Subcutaneous abdominal adipose tissue (tissue), 5 donors: ENCODE measurements around the gene GJB4.
"Not testable (repeated sequence)": the region's sequence is repeated elsewhere in the genome, so short reads cannot be mapped to it uniquely, and the experiment has no call there.

ENCODE experiments used
- H3K27ac ChIP-seq: one replicate; pipeline ENCODE4 v1.7.0; 2013; ENCODE audit warnings: low read depth, mild to moderate bottlenecking, inconsistent platforms, low read length, moderate library complexity
- H3K27me3 ChIP-seq, 5 donors: one replicate each; pipeline ENCODE4 v1.7.0; 2013; ENCODE audit warnings: low read length in 5 of 5, inconsistent platforms in 1 of 5; ENCODE audit not compliant: control insufficient read depth in 5 of 5, insufficient read depth in 4 of 5
- H3K36me3 ChIP-seq, 5 donors: one replicate each; pipeline ENCODE4 v1.7.0; 2013; ENCODE audit warnings: low read length in 5 of 5; ENCODE audit not compliant: control insufficient read depth in 5 of 5, insufficient read depth in 5 of 5
- H3K4me1 ChIP-seq, 5 donors: one replicate each; pipeline ENCODE4 v1.7.0; 2013; ENCODE audit warnings: low read length in 5 of 5, mild to moderate bottlenecking in 3 of 5, moderate library complexity in 1 of 5; ENCODE audit not compliant: control insufficient read depth in 5 of 5, insufficient read depth in 5 of 5
- H3K4me3 ChIP-seq, 5 donors: one replicate each; pipeline ENCODE4 v1.7.0; 2013; ENCODE audit warnings: low read length in 5 of 5, low read depth in 1 of 5
- H3K9ac ChIP-seq, 5 donors: one replicate each; pipeline ENCODE4 v1.7.0; 2013; ENCODE audit warnings: low read length in 5 of 5, mild to moderate bottlenecking in 4 of 5, moderate library complexity in 3 of 5
- H3K9me3 ChIP-seq, 5 donors: one replicate each; pipeline ENCODE4 v1.7.0; 2013; ENCODE audit warnings: low read length in 5 of 5; ENCODE audit not compliant: control insufficient read depth in 5 of 5
- donor health status: healthy.
- donor health status: healthy.
- donor health status: healthy.
- donor health status: healthy.
- donor health status: healthy.

GJB4 gene

GRCh38 chr1:34726861-34727260 lies 32.7 kb upstream of the GJB4 start:
- H3K27me3 ChIP-seq = peaks cover 2 to 10% (median 3%) of the 10 kb centered on the region in 5 donors
- no peak overlapping the region for H3K4me3 ChIP-seq
- no peak overlapping the region for H3K27ac ChIP-seq
- no peaks in the 10 kb centered on the region for H3K9me3 ChIP-seq
- H3K9ac ChIP-seq = no peak overlapping the region
- no peaks in the 10 kb centered on the region for H3K4me1 ChIP-seq
- no peaks in the 10 kb centered on the region for H3K36me3 ChIP-seq

- H3K36me3 ChIP-seq = no peaks in the 10 kb centered on the region
- peaks cover 2 to 5% (median 3%) of the 10 kb centered on the region in 5 donors for H3K27me3 ChIP-seq
- H3K9me3 ChIP-seq = no peaks in the 10 kb centered on the region
- H3K4me1 ChIP-seq = no peaks in the 10 kb centered on the region
- H3K27ac ChIP-seq = no peak overlapping the region
- no peak overlapping the region for H3K9ac ChIP-seq
- no peak overlapping the region for H3K4me3 ChIP-seq
Measured at GRCh38 chr1:34730485-34730884, 29.1 kb upstream of the GJB4 start.

GRCh38 chr1:34732831-34733230 lies 26.7 kb upstream of the GJB4 start:
- H3K4me3 ChIP-seq, H3K36me3 ChIP-seq, H3K27ac ChIP-seq, H3K4me1 ChIP-seq, H3K9me3 ChIP-seq, H3K9ac ChIP-seq: not testable (repeated sequence)
- H3K27me3 ChIP-seq = peaks cover 2 to 14% (median 3%) of the 10 kb centered on the region in 5 donors

- Histone ChIP-seq H3K4me1 (no peaks in the 10 kb centered on the region), H3K9ac (no peak overlapping the region), H3K9me3 (no peaks in the 10 kb centered on the region), H3K36me3 (no peaks in the 10 kb centered on the region), H3K27ac (no peak overlapping the region), H3K27me3 (peaks cover 4 to 16% (median 8%) of the 10 kb centered on the region in 5 donors), H3K4me3 (no peak overlapping the region)
Measured at GRCh38 chr1:34736692-34737091, 22.8 kb upstream of the GJB4 start.

- H3K27me3 ChIP-seq = peaks cover 4 to 17% (median 8%) of the 10 kb centered on the region in 5 donors
- not testable (repeated sequence) for H3K9me3 ChIP-seq, H3K4me3 ChIP-seq, H3K27ac ChIP-seq, H3K36me3 ChIP-seq, H3K9ac ChIP-seq, H3K4me1 ChIP-seq
Measured at GRCh38 chr1:34737236-34737635, 22.3 kb upstream of the GJB4 start.

- Histone ChIP-seq H3K9ac (no peak overlapping the region), H3K27me3 (peaks cover 4 to 20% (median 8%) of the 10 kb centered on the region in 5 donors), H3K4me3 (no peak overlapping the region), H3K36me3 (no peaks in the 10 kb centered on the region), H3K4me1 (peaks cover 0 to 4% (median 2%) of the 10 kb centered on the region in 5 donors), H3K9me3 (no peaks in the 10 kb centered on the region), H3K27ac (no peak overlapping the region)
Measured at GRCh38 chr1:34739613-34740012, 19.9 kb upstream of the GJB4 start.

GRCh38 chr1:34740161-34740868 lies 19.2 kb upstream of the GJB4 start:
- peaks cover 4 to 20% (median 8%) of the 10 kb centered on the region in 5 donors for H3K27me3 ChIP-seq
- no peaks in the 10 kb centered on the region for H3K9me3 ChIP-seq
- no peak overlapping the region for H3K9ac ChIP-seq
- H3K27ac ChIP-seq = no peak overlapping the region
- no peak overlapping the region for H3K4me3 ChIP-seq
- peaks cover 0 to 4% (median 2%) of the 10 kb centered on the region in 5 donors for H3K4me1 ChIP-seq
- H3K36me3 ChIP-seq = no peaks in the 10 kb centered on the region

GRCh38 chr1:34742667-34743270 lies 16.8 kb upstream of the GJB4 start:
- Histone ChIP-seq H3K4me3 (no peak overlapping the region), H3K27ac (no peak overlapping the region), H3K4me1 (peaks cover 0 to 4% (median 2%) of the 10 kb centered on the region in 5 donors), H3K27me3 (peaks cover 6 to 27% (median 10%) of the 10 kb centered on the region in 5 donors), H3K36me3 (no peaks in the 10 kb centered on the region), H3K9ac (no peak overlapping the region), H3K9me3 (no peaks in the 10 kb centered on the region)

GRCh38 chr1:34743775-34744174 lies 15.8 kb upstream of the GJB4 start:
- Histone ChIP-seq H3K9ac (no peak overlapping the region), H3K4me3 (no peak overlapping the region), H3K9me3 (no peaks in the 10 kb centered on the region), H3K27me3 (peaks cover 3 to 25% (median 12%) of the 10 kb centered on the region in 5 donors), H3K27ac (no peak overlapping the region), H3K4me1 (peaks cover 0 to 4% (median 2%) of the 10 kb centered on the region in 5 donors), H3K36me3 (no peaks in the 10 kb centered on the region)

GRCh38 chr1:34744851-34745250 lies 14.7 kb upstream of the GJB4 start:
- Histone ChIP-seq H3K4me3 (no peak overlapping the region), H3K9me3 (no peaks in the 10 kb centered on the region), H3K27me3 (peaks cover 3 to 21% (median 10%) of the 10 kb centered on the region in 5 donors), H3K9ac (no peak overlapping the region), H3K4me1 (peaks cover 0 to 4% (median 2%) of the 10 kb centered on the region in 5 donors), H3K27ac (no peak overlapping the region), H3K36me3 (no peaks in the 10 kb centered on the region)
